Measurements from ENCODE around the gene TBC1D22A.
"Not testable (repeated sequence)": the region's sequence is repeated elsewhere in the genome, so short reads cannot be mapped to it uniquely, and the experiment has no call there.

Gene TBC1D22A

GRCh38 chr22:46773076-46773475 is 10.6 kb downstream of the TBC1D22A start:
- no peak for DNase-seq (ENCODE audit: low read depth in 2 of 2, low spot score in 1 of 2)

DNA sequence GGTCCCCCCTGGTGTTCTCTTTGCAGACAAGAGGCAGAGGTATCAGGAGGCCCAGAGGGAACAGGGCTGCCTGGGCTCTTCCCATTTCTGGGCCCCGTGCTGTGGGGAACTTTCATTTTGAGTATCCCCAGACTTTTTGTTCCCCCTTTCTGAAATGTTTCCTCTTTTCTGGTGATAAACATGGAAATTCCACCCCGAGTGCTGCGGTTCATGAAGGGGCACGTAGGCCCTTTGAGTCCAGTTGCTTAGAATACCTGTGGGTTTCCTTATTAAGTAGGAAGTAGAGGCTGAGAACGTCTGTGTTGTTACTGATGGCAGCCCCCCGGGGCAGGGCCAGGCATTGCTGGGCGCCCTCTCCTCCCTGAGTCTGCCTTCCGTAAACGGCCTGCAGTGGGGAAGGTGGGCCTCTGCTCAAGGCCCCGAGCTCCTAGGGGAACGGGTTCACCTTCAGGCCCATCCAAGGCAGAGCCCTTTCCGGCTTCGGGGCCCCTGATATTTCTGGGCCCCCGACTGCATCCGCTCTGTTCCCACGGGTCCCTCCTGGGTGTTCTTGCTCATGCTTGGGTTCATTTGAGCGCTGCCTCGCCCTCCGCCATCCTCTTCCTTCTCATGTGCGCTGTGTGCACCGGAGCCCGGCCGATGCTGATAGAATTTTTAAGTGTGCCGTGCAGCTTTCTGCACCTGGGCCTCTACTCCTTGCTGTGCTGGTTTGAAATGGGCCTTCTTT is 12.0 kb downstream of the TBC1D22A start:
- DNase-seq (ENCODE audit: low read depth in 2 of 2, low spot score in 1 of 2), result no peak

GRCh38 chr22:46774980-46775849 is 12.8 kb downstream of the TBC1D22A start:
- DNase-seq (ENCODE audit: low read depth in 2 of 2, low spot score in 1 of 2), result no peak

DNA sequence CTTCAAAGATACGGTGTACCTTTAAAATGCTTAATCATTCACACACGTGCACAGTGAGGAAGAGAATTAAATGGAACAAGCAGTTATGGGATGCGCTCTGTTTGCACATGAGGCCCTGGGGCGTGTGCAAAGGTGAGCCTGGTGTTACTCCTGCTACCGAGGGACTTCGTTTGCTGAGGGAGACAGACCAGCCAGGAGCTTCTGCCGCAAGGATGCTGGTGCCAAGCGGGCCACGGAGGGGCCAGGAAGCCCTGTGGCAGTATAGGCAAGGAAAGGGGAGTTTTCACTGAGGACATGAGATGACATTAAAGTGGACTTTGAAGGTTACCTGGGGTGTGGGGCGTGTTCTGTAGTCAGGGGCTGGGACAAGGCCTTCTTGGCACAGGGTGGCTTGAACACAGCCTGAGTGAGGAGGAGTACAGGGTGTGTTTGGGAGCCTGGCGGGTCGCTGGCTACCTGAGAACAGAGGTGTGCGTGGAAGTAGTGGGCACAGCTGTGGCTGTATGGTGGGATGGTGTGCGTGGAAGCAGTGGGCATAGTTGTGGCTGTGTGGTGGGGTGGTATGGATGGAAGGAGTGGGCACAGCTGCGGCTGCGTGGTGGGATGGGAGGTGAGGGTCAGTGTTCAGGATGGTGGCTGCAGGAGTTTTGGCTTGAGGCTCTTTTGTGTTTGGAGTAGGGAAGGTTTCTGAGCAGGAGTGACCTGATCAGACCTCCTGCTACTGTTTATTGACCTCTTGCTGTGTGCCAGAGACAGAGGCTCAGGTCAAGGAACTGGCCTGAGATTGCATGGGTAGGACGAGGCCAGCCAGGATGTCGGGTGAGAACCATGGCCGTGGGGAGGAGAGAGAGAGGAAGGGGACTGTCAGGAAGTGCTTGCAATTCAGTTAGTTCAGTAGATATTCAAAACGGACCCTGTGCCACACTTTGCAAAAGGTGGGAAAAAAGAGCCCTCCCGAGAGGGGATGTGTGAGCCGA is 13.7 kb downstream of the TBC1D22A start:
- no peak for DNase-seq (ENCODE audit: low read depth in 2 of 2, low spot score in 1 of 2)

DNA sequence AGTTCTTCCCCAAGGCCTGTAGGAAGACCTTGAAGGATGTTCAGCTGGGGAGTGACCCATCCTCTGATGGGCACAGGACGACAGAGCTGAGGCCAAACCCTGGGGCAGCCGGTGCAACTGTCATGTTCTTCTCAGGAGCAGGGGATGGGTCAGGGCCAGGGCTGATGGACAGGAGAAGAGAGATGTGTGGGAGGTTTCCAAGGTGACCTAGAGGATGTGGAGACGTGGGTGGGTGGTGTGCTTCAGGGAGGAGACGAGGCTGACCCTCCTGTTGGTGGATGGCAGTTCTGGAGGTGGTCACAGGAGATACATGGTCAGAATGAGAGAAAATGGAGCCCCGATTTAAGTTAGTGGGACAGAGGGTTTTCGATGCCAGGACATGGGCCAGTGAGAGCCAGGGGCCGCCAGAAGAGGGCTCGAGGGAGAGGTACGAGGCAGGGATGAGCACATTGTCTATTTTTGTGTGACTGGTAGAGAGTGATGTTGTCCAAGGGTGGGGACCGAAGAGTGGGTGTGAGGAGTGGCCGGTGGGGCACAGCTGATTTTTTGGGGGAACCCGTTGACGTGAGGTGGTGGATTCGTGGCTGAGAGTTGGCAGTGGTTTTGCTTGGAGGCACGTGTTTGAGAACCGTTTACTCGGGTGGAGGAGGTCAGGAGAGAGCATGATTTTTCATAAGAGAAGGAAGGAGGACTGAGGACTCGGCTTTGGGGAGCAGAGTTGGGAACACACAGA is 14.6 kb downstream of the TBC1D22A start:
- DNase-seq (ENCODE audit: low read depth in 2 of 2, low spot score in 1 of 2), result no peak

- DNase-seq (ENCODE audit: low read depth in 2 of 2, low spot score in 1 of 2), result no peak
Measured at GRCh38 chr22:46777609-46777970, 15.1 kb downstream of the TBC1D22A start.

- no peak for DNase-seq (ENCODE audit: low read depth in 2 of 2, low spot score in 1 of 2)
Measured at GRCh38 chr22:46779023-46779422, 16.6 kb downstream of the TBC1D22A start.

DNA sequence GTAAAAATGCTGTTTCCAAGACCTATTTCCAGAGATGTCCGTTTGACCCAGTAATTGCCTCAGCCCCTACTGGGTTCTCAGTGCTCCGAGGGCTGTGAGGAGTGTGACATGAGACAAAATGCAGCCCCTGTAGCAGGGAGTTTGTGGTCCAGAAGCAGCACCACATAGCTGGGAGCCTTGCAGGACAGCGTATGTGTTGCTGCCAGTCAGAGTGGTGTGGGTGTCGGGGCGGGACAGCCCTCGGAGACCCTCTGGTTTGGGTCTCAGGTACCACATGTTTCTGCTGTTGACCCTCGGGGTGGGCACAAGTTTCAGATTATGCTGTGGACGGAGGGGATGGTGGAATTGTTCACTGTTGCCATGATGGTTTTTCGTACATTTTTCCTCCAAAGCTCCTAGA is 17.2 kb downstream of the TBC1D22A start:
- DNase-seq (ENCODE audit: low read depth in 2 of 2, low spot score in 1 of 2), result no peak

DNA sequence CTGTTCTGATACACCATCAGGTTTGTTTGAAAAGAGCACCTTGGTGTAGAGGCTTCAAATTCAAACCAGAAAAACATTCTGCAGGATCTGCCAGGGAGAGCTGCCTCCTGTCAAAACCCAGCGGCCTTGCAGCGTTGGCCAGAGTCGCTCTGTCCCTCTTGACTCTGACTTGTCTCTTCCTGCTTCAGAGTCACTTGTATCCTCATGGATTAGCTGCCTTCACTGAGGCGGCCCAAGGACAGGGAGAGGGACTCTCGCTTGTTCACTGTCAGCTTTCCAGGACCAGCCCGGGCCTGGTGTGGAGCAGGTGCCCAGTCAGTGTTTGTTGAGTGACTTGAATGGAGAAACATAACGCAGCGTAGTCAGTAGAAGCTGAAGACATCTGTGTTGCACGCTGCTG is 18.0 kb downstream of the TBC1D22A start:
- DNase-seq (ENCODE audit: low read depth in 2 of 2, low spot score in 1 of 2), result no peak

DNA sequence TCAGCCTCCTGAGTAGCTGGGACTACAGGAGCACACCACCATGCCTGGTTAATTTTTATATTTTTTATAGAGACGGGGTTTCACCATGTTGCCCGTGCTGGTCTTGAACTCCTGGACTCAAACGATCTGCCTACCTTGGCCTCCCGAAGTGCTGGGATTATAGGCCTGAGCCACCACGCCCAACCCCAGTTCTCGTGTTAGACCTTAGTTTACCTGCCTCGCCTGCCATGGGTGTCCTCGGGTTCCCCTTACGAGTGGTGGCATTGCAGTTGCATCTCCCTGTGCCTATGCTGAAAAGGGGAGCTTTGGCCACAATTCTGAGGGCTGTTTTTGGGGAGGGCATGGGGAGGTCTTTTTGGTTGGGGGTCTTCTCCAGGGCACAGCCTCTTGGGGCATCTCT is 18.8 kb downstream of the TBC1D22A start:
- no peak for DNase-seq (ENCODE audit: low read depth in 2 of 2, low spot score in 1 of 2)

DNA sequence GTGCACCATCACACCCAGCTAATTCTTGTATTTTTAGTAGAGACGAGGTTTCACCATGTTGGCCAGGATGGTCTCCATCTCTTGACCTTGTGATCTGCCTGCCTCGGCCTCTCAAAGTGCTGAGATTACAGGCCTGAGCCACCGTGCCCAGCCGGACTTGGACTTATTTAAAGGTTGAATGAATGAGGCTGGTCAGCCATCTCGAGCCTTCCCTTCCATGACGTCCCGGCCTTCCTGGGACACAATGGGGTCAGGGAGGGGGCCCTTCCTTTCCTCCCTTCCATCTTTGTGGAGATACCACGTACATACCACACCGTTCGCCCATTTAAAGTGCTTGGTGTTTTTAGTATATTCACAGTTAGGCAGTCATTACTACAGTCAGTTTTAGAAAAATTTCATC is 19.8 kb downstream of the TBC1D22A start:
- DNase-seq (ENCODE audit: low read depth in 2 of 2, low spot score in 1 of 2), result not testable (repeated sequence)

GRCh38 chr22:46783721-46784120 is 21.3 kb downstream of the TBC1D22A start:
- DNase-seq (ENCODE audit: low read depth in 2 of 2, low spot score in 1 of 2), result no peak

- DNase-seq (ENCODE audit: low read depth in 2 of 2, low spot score in 1 of 2), result no peak
Measured at GRCh38 chr22:46788441-46789172, 26.2 kb downstream of the TBC1D22A start.

DNA sequence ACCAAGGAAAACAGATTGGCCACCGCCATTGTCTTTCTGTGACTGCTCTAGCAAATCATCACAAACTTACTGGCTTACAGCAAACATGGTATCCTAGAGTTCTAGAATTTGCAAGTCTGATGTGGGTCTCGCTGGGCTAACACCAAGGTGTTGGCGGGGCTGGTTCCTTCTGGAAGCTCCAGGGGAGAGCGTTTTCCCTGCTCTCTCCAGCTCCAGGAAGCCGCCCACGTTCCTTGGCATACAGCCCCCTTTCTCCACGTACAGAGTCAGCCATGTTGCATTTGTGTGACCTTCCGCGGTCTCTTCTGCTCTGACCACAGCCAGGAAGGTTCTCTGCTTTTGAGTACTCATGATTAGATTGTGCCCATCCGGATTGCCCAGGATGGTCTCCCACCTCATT is 27.5 kb downstream of the TBC1D22A start:
- no peak for DNase-seq (ENCODE audit: low read depth in 2 of 2, low spot score in 1 of 2)

GRCh38 chr22:46791201-46791731 is 28.8 kb downstream of the TBC1D22A start:
- peak; percentile 46 to 57 for DNase-seq (ENCODE audit: low read depth in 2 of 2, low spot score in 1 of 2)

DNA sequence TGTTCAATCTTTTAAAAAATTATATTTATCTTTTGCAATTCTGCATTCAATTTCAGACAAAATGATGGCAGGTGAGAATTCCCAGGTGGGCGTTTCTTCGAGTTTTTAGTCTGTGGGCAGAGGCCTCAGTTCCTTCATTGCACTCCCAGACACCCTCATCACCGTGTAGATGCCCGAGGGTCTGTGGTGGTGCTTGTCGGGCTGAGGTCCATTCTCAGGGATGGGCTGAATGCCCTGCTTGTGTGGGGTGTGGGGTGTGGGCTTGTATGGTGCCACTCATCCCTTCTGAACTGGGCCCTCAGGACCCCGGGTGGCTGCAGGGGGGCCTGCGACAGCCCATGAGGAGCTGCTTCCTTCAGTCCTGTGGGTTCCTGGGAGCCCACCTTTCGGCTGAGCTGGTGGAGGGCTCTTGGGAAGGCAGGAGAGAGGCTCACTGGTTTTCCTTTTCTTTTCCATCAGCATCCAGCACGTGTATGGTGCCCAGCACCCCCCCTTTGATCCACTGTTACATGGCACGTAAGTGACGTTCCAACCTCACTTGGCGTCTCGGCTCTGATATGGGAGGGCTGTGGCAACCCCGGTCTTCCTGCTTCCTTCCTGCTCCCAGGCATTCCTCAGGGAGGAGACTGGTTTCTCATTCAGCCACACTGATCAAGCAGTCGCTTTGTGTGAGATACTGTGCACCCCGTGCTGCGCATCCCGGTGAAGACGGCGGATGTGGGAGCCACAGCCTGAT is 29.8 kb downstream of the TBC1D22A start:
- DNase-seq (ENCODE audit: low read depth in 2 of 2, low spot score in 1 of 2), result no peak

DNA sequence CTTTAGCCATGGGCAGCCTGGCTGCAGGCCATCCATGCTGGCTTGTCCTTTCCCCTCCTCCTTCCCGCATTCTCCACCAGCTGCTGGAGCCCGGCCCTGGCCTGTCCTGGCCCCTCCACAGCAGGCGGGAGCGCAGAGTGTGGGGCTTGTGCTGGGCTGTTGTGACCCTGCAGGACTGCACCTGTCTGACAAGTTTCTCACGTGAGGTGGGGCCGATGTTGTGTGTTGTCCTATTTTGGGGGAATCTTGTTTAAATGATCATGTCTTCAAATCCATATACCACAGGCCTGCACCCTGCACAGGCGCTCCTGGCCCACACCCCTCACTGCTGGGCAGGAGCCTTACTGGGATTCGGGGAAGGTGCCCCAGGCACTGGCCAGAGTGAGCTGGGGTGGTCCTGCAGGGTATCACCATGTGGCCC is 30.4 kb downstream of the TBC1D22A start:
- DNase-seq (ENCODE audit: low read depth in 2 of 2, low spot score in 1 of 2), result no peak

- no peak for DNase-seq (ENCODE audit: low read depth in 2 of 2, low spot score in 1 of 2)
Measured at GRCh38 chr22:46793497-46793896, 31.0 kb downstream of the TBC1D22A start.

- no peak for DNase-seq (ENCODE audit: low read depth in 2 of 2, low spot score in 1 of 2)
Measured at GRCh38 chr22:46794067-46794466, 31.6 kb downstream of the TBC1D22A start.

Measured in stimulated activated CD8-positive, alpha-beta memory T cell treated with anti-CD3 and anti-CD28 coated beads, Interleukin-4, amount 100 ng/mL, for 1 hour (primary cell).